Mesenchymal stem cell (in vitro differentiated cells and primary cell): ENCODE data around the gene GPBP1. TPM values are rescaled to one million over a fixed set of nuclear protein-coding genes. Genes with fewer than 3 reads are reported as not detected.
A peak's percentile ranks its signal among the peaks of the same experiment; 100 is the strongest.

Source experiments
- DNase-seq: peaks from one replicate; pipeline ENCODE4 v3.0.0-alpha.2; 2013
- H2AFZ ChIP-seq: one replicate; pipeline ENCODE4 v1.6.1; 2013; ENCODE audit warnings: low read depth, mild to moderate bottlenecking, control low read depth, inconsistent platforms, low read length, moderate library complexity
- H2AK5ac ChIP-seq: 2 replicates; pipeline ENCODE4 v1.6.1; 2013; ENCODE audit warnings: low read length, moderate library complexity, mild to moderate bottlenecking, inconsistent platforms; ENCODE audit not compliant: severe bottlenecking
- H2BK120ac ChIP-seq: one replicate; pipeline ENCODE4 v1.6.1; 2013; ENCODE audit warnings: low read depth, mild to moderate bottlenecking, inconsistent platforms, low read length, moderate library complexity
- H2BK12ac ChIP-seq, 2 experiments: one replicate each; pipeline ENCODE4 v1.6.1; 2013; ENCODE audit warnings: inconsistent platforms in 2 of 2, low read length in 2 of 2, mild to moderate bottlenecking in 2 of 2, moderate library complexity in 2 of 2, control low read depth in 1 of 2
- H2BK15ac ChIP-seq: one replicate; pipeline ENCODE4 v1.6.1; 2013; ENCODE audit warnings: mild to moderate bottlenecking, low read depth, inconsistent platforms; ENCODE audit not compliant: poor library complexity, severe bottlenecking
- H2BK5ac ChIP-seq: 2 replicates; pipeline ENCODE4 v1.6.1; 2013; ENCODE audit warnings: low read depth, mild to moderate bottlenecking, low read length, control low read depth, inconsistent platforms; ENCODE audit not compliant: poor library complexity, severe bottlenecking
- H3K14ac ChIP-seq, 2 experiments: one replicate each; pipeline ENCODE4 v1.6.1; 2013; ENCODE audit warnings: inconsistent platforms in 2 of 2, low read length in 2 of 2, control low read depth in 1 of 2, mild to moderate bottlenecking in 1 of 2, moderate library complexity in 1 of 2
- H3K18ac ChIP-seq, 2 experiments: one replicate each; pipeline ENCODE4 v1.6.1; 2013; ENCODE audit warnings: inconsistent platforms in 2 of 2, low read length in 2 of 2, control low read depth in 1 of 2, low read depth in 1 of 2, mild to moderate bottlenecking in 1 of 2
- H3K23ac ChIP-seq, 2 experiments: one replicate each; pipeline ENCODE4 v1.6.1; 2013; ENCODE audit warnings: inconsistent platforms in 2 of 2, low read length in 2 of 2, mild to moderate bottlenecking in 2 of 2, moderate library complexity in 2 of 2, control low read depth in 1 of 2
- H3K27ac ChIP-seq: 2 replicates; pipeline ENCODE4 v1.5.1; 2013; ENCODE audit warnings: mild to moderate bottlenecking, moderate library complexity, low read length, control low read depth, inconsistent platforms; ENCODE audit not compliant: poor library complexity, severe bottlenecking
- H3K27me3 ChIP-seq, 2 experiments: 2 replicates each; pipeline versions ENCODE4 v1.6.1 to v1.7.0; 2013; ENCODE audit warnings: low read length in 2 of 2, mild to moderate bottlenecking in 2 of 2, moderate library complexity in 2 of 2, control low read depth in 1 of 2, inconsistent platforms in 1 of 2; ENCODE audit not compliant: control insufficient read depth in 1 of 2, insufficient read depth in 1 of 2
- H3K36me3 ChIP-seq, 2 experiments: 2 replicates each; pipeline versions ENCODE4 v1.6.1 to v1.7.0; 2013; ENCODE audit warnings: low read length in 2 of 2, control low read depth in 1 of 2, inconsistent platforms in 1 of 2, low read depth in 1 of 2, mild to moderate bottlenecking in 1 of 2; ENCODE audit not compliant: insufficient read depth in 2 of 2, control insufficient read depth in 1 of 2
- H3K4ac ChIP-seq, 2 experiments: one replicate each; pipeline ENCODE4 v1.6.1; 2013; ENCODE audit warnings: inconsistent platforms in 2 of 2, low read length in 2 of 2, mild to moderate bottlenecking in 2 of 2, moderate library complexity in 2 of 2, control low read depth in 1 of 2, low read depth in 1 of 2
- H3K4me1 ChIP-seq: 2 replicates; pipeline ENCODE4 v1.6.1; 2013; ENCODE audit warnings: low read depth, low read length, control low read depth; ENCODE audit not compliant: control insufficient read depth, insufficient read depth
- H3K4me2 ChIP-seq: 2 replicates; pipeline ENCODE4 v1.6.1; 2013; ENCODE audit warnings: low read length, mild to moderate bottlenecking, inconsistent platforms; ENCODE audit not compliant: poor library complexity, severe bottlenecking
- H3K4me3 ChIP-seq, 2 experiments: 2 replicates each; pipeline versions ENCODE4 v1.5.1 to v1.7.0; 2013; ENCODE audit warnings: low read length in 2 of 2, mild to moderate bottlenecking in 2 of 2, control low read depth in 1 of 2, low read depth in 1 of 2; ENCODE audit not compliant: insufficient read depth in 1 of 2
- H3K79me1 ChIP-seq: replicated peaks from 2 replicates; pipeline ENCODE4 v1.6.1; 2013; ENCODE audit warnings: mild to moderate bottlenecking, control low read depth, low read length, inconsistent platforms; ENCODE audit not compliant: poor library complexity, severe bottlenecking
- H3K9ac ChIP-seq: 2 replicates; pipeline ENCODE4 v1.7.0; 2013; ENCODE audit warnings: mild to moderate bottlenecking, low read length, moderate library complexity
- H3K9me3 ChIP-seq: 2 replicates; pipeline ENCODE4 v1.7.0; 2013; ENCODE audit warnings: mild to moderate bottlenecking, low read length; ENCODE audit not compliant: control insufficient read depth
- H4K8ac ChIP-seq: one replicate; pipeline ENCODE4 v1.6.1; 2013; ENCODE audit warnings: inconsistent platforms, mild to moderate bottlenecking, low read length, moderate library complexity
- H4K91ac ChIP-seq: one replicate; pipeline ENCODE4 v1.6.1; 2013; ENCODE audit warnings: mild to moderate bottlenecking, low read length, inconsistent platforms
- WGBS: methylation state at CpG from one replicate; pipeline ENCODE4 v1.1.7; 2013; ENCODE audit warnings: mixed read lengths; 5-methylcytosine and 5-hydroxymethylcytosine counted together
- small RNA-seq: library from polyadenylated mRNA; stranded (forward); fragments of <200 nt; extraction: miRNeasy Mini kit (QIAGEN cat#:217004); gene quantifications from one replicate; pipeline ENCODE3, GENCODE V24; 2013; ENCODE audit warnings: low read depth

GPBP1 gene

GRCh38 chr5:57313716-57314115 is 139.9 kb downstream of the GPBP1 start:
- no peak overlapping the region for H2BK120ac ChIP-seq
- no peaks in the 10 kb centered on the region for H3K9me3 ChIP-seq
- H4K8ac ChIP-seq: peak overlapping the region; percentile 82
- peaks cover 6% of the 10 kb centered on the region for H3K4me1 ChIP-seq
- peak overlapping the region; percentile 69 to 96 for H2BK12ac ChIP-seq
- 100% methylated on average over 3 of the region's 3 CpGs for WGBS
- H2BK5ac ChIP-seq: no peak overlapping the region
- H3K4me3 ChIP-seq: no peak overlapping the region
- H3K4me2 ChIP-seq: no peak overlapping the region
- H3K27me3 ChIP-seq: peaks cover 0 to 8% of the 10 kb centered on the region in 2 experiments
- H2BK15ac ChIP-seq: peak overlapping the region; percentile 52
- H3K79me1 ChIP-seq: no peaks in the 10 kb centered on the region
- no peak overlapping the region for H3K9ac ChIP-seq
- no peaks in the 10 kb centered on the region for H3K36me3 ChIP-seq
- H4K91ac ChIP-seq: peak overlapping the region; percentile 30
- no peak overlapping the region for H3K23ac ChIP-seq
- DNase-seq: no peak
- no peak overlapping the region for H2AK5ac ChIP-seq
- H3K14ac ChIP-seq: no peak overlapping the region
- H3K4ac ChIP-seq: peak overlapping the region in 1 of 2 experiments; percentile 85
- no peak overlapping the region for H3K27ac ChIP-seq
- peak overlapping the region; percentile 82 to 94 for H3K18ac ChIP-seq
- no peak overlapping the region for H2AFZ ChIP-seq

Small RNAs within 50 kb of the gene (small RNA-seq; reads per million reads assigned to genes)
- gene RF00019: not detected
